ENCODE data around the gene SDC1. TPM values are rescaled to one million over a fixed set of nuclear protein-coding genes. Genes with fewer than 3 reads are reported as not detected.

SDC1 gene
- total and polyA plus RNA-seq, 2 of the 8 experiments (the other 6 are each of a cell fraction or from before 2014, with no cell fraction given) = 45.3 to 73.3 TPM

GRCh38 chr2:20196053-20196656 is 28.8 kb downstream of the SDC1 start:
- Histone ChIP-seq H3K27ac (ENCODE audit: low read depth, low read length) (no peak overlapping the region), H4K8ac (ENCODE audit: extremely low read depth, insufficient read depth, low read length) (no peak overlapping the region), H2AK5ac (ENCODE audit: low read depth, low read length) (0 out of 2 replicates have a peak overlapping the region, but pooled peaks have one; percentile 75), H3K79me1 (ENCODE audit: low read depth, low read length) (no peaks in the 10 kb centered on the region), H3K4me2 (ENCODE audit: insufficient read depth in 1 of 2, low read depth in 2 of 2, low read length in 2 of 2) (no peak overlapping the region), H3K14ac (ENCODE audit: insufficient read length) (no peak overlapping the region), H2BK15ac (ENCODE audit: low read length) (no peak overlapping the region), H3K4me3 (ENCODE audit: extremely low read depth in 1 of 4, insufficient read depth in 2 of 4, low read depth in 3 of 4, low read length in 4 of 4) (no peak overlapping the region), H3K23ac (ENCODE audit: insufficient read length) (no peak overlapping the region), H4K91ac (replicated peaks; ENCODE audit: insufficient read length, low read length) (no peak overlapping the region), H4K20me1 (replicated peaks in 1 of 2; ENCODE audit: control insufficient read depth in 1 of 2, insufficient read depth in 2 of 2, low read length in 2 of 2) (peaks cover 0 to 4% of the 10 kb centered on the region in 2 experiments), H3K9me3 (ENCODE audit: insufficient read depth in 2 of 2, low read depth in 1 of 2, low read length in 1 of 2) (no peaks in the 10 kb centered on the region), H3K79me2 (ENCODE audit: control insufficient read depth in 1 of 2, insufficient read depth in 2 of 2, low read length in 2 of 2) (no peaks in the 10 kb centered on the region), H2BK20ac (ENCODE audit: low read length) (no peak overlapping the region), H3K27me3 (replicated peaks in 1 of 4; ENCODE audit: control insufficient read depth in 3 of 4, extremely low read depth in 1 of 4, insufficient read depth in 3 of 4, low read length in 3 of 4) (no peaks in the 10 kb centered on the region), H3K4me1 (replicated peaks in 1 of 4; ENCODE audit: control insufficient read depth in 3 of 4, insufficient read depth in 4 of 4, low read length in 3 of 4) (peaks cover 0 to 6% (median under 1%) of the 10 kb centered on the region in 4 experiments; a peak in 6 of 7 replicates), H3K56ac (replicated peaks; ENCODE audit: insufficient read length, low read depth, low read length) (no peak overlapping the region), H2BK120ac (replicated peaks; ENCODE audit: low read depth, low read length) (no peak overlapping the region), H4K5ac (ENCODE audit: insufficient read length, low read depth, low read length) (no peak overlapping the region), H2BK12ac (ENCODE audit: low read depth, low read length) (no peak overlapping the region), H2AFZ (ENCODE audit: low read length) (no peak overlapping the region), H3K23me2 (ENCODE audit: low read depth, low read length) (no peaks in the 10 kb centered on the region), H3K36me3 (ENCODE audit: control insufficient read depth in 2 of 4, insufficient read depth in 4 of 4, low read length in 3 of 4) (peaks cover 0 to 6% (median 2%) of the 10 kb centered on the region in 4 experiments; a peak in 3 of 8 replicates), H2BK5ac (ENCODE audit: low read depth, low read length) (no peak overlapping the region), H3K4ac (replicated peaks; ENCODE audit: insufficient read length, low read depth, low read length) (peak overlapping the region; percentile 53), H3K9ac (replicated peaks in 1 of 4; ENCODE audit: extremely low read depth in 1 of 4, low read depth in 3 of 4, low read length in 3 of 4) (no peak overlapping the region), H3K18ac (ENCODE audit: extremely low read depth, low read length) (no peak overlapping the region)
- ChIA-PET CTCF (ENCODE audit: partially characterized antibody) (interaction anchor here (0.8 to 2.8 kb wide), 4 partner anchors 14 to 90 kb away, joined by 3 to 14 read pairs (median 6); no protein-coding TSS in a partner anchor), POLR2A (ENCODE audit: partially characterized antibody) (interaction anchor here (1.4 to 1.7 kb wide), 3 partner anchors 14 to 25 kb away, joined by 3 read pairs; no protein-coding TSS in a partner anchor)
- DNase-seq (ENCODE audit: low read depth in 1 of 2, low spot score in 2 of 2) (no peak), FAIRE-seq (no peak)
- 91% methylated on average over 7 of the region's 7 CpGs; no CpG with 5 or more reads in 1 of the 2 experiments for WGBS, 2 experiments (ENCODE audit: extremely low coverage in 1 of 2, insufficient coverage in 1 of 2, insufficient read length in 1 of 2, insufficient replicate concordance in 2 of 2, low coverage in 1 of 2, low lambda C conversion rate in 2 of 2, missing lambda C conversion rate in 1 of 2)
- TF ChIP-seq TEAD4 (IDR thresholded peaks at IDR 0.05; ENCODE audit: low read depth, low read length) (peak; percentile 44; the same call in 1 of the 2 replicates), CTBP2 (IDR thresholded peaks at IDR 0.05; ENCODE audit: borderline replicate concordance, insufficient read depth, insufficient read length, low read length) (no peak)
